ENCODE measurements around the gene ASPSCR1.

DNA sequence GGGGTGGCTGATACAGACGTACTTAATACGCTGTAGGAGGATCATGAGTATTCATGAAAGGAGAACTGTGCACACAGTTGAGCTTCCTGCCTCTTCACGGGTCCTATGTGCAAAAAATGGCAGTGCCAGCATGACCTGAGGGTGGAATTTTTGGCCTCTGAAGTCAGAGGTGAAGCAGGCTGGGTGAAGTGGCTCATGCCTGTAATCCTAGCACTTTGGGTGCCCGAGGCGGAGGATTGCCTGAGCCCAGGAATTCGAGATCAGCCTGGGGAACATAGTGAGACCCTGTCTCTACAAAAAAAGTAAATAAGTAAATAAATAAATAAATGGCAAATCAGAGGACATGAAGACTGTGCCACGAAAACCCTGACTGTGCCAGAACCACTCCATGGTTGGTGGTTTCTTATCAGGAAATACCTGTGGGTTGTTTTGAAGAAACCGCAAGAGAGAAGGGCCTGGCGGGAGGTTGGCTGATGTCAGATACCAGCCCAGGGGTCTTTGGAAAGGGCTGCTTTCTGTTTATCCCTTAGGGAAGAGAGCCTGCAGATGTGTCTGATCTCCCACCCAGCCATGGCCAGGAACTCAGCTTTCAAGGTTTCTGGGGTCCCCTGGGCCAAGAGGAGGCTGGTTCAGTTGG lies 3.4 kb downstream of the ASPSCR1 start:
- TF ChIP-seq POLR2AphosphoS5 (IDR thresholded peaks at IDR 0.05), result no peak
- TF ChIP-seq, protein P1, sequence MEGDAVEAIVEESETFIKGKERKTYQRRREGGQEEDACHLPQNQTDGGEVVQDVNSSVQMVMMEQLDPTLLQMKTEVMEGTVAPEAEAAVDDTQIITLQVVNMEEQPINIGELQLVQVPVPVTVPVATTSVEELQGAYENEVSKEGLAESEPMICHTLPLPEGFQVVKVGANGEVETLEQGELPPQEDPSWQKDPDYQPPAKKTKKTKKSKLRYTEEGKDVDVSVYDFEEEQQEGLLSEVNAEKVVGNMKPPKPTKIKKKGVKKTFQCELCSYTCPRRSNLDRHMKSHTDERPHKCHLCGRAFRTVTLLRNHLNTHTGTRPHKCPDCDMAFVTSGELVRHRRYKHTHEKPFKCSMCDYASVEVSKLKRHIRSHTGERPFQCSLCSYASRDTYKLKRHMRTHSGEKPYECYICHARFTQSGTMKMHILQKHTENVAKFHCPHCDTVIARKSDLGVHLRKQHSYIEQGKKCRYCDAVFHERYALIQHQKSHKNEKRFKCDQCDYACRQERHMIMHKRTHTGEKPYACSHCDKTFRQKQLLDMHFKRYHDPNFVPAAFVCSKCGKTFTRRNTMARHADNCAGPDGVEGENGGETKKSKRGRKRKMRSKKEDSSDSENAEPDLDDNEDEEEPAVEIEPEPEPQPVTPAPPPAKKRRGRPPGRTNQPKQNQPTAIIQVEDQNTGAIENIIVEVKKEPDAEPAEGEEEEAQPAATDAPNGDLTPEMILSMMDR (IDR thresholded peaks at IDR 0.05), result no peak
- TF ChIP-seq EP300 (IDR thresholded peaks at IDR 0.05), result no peak

All from stomach (tissue), 4 donors.